ENCODE measurements around the gene ALPK3. TPM values are rescaled to one million over a fixed set of nuclear protein-coding genes. Genes with fewer than 3 reads are reported as not detected.

The ALPK3 gene
- total and polyA plus RNA-seq, 10 of the 15 experiments (the other 5 are each of a cell fraction or from before 2014, with no cell fraction given), result under 0.01 to 0.05 (median 0.02) TPM; not detected in 6

DNA sequence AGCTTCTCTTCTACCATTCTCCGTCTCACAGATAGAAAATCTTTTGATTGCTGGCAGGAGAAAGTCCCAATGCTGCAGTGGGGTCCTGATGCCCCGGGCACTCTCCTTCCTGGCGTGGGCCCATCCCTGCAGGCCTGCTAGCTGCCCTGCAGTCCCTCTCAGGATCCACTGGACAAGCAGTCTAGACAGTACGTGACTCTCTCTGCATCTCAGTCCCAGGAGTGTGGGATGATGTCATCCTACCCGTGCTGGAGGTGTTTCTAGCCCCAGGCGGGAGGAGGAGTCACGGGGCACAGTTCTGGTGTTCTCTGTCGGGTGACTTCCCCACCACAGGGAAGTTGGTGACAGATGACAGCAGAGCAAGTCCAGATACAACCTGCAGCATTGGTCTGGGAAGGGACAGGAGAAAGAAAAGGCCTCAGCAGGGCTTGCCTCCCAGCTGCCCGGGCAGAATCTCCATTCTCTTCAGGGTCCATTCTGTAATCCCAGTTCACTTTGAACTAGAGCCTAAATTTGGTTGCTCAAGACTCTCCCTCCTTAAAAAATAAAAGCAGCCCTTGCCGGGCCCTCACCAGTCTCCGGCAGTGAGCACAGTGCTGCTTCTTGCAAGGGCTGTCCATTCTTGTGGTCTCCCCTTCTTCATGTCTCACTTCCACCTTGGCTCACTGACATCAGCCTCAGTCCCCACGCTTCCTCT is 97.9 kb downstream of the ALPK3 start (continued):
- TF ChIP-seq ATF7 (IDR thresholded peaks at IDR 0.05; ENCODE audit: low read depth) (peak; percentile 99), PKNOX1 (IDR thresholded peaks at IDR 0.05) (peak; percentile 53; the same call in 1 of the 2 replicates), ESRRA (IDR thresholded peaks at IDR 0.05; ENCODE audit: low read length) (no peak), RAD51 (IDR thresholded peaks at IDR 0.05) (peak; percentile 73; the same call in 1 of the 2 replicates), EZH2 (IDR thresholded peaks at IDR 0.05; ENCODE audit: borderline replicate concordance, control insufficient read depth, low read depth, low read length) (no peak), ATF2 (IDR thresholded peaks at IDR 0.05; ENCODE audit: low read length) (peak; percentile 83), EP300 (IDR thresholded peaks at IDR 0.05; ENCODE audit: borderline replicate concordance in 1 of 2, control insufficient read depth in 1 of 2, low read depth in 2 of 2, low read length in 2 of 2) (peak; percentile 16 to 22; a peak in 2 of 4 replicates), BACH1 (IDR thresholded peaks at IDR 0.05; ENCODE audit: borderline replicate concordance) (peak; percentile 44; the same call in 1 of the 2 replicates), SREBF1 (IDR thresholded peaks at IDR 0.05; ENCODE audit: low read length) (no peak)

DNA sequence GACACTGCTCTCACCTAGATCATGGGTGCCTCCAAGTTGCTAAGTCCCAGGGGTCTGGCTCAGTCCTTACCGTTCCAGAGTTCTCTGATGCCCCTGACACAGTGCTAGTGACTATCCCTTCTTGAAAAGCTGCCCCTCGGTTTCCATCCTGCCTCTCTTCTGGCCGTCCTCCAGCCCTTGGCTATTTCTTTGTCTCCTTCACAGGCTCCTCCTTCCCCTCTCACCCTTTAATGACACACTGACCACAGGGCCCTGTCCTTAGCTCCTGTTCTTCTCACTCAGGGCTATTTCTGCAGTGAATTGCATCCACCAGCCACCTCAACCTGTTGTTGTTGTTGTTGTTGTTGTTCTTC is 98.4 kb downstream of the ALPK3 start:
- Histone ChIP-seq H2AFZ (ENCODE audit: control insufficient read depth, low read depth, low read length) (peak overlapping the region; percentile 63), H3K9me3 (replicated peaks; ENCODE audit: control insufficient read depth, insufficient read depth, low read length) (no peaks in the 10 kb centered on the region; the same call in 2 of the 3 replicates), H3K4me2 (ENCODE audit: control insufficient read depth, insufficient read depth) (no peak overlapping the region), H3K79me2 (ENCODE audit: control insufficient read depth, insufficient read depth, low read length) (no peaks in the 10 kb centered on the region), H3K9ac (ENCODE audit: control insufficient read depth, insufficient read depth, low read length) (no peak overlapping the region), H3K4me3 (no peak overlapping the region), H4K20me1 (ENCODE audit: control insufficient read depth, insufficient read depth) (no peaks in the 10 kb centered on the region), H3K4me1 (ENCODE audit: control insufficient read depth, insufficient read depth, low read length) (peaks cover 14% of the 10 kb centered on the region), H3K36me3 (ENCODE audit: control insufficient read depth in 2 of 2, insufficient read depth in 2 of 2, low read length in 1 of 2) (no peaks in the 10 kb centered on the region), H3K27me3 (replicated peaks in 1 of 2; ENCODE audit: control insufficient read depth in 2 of 2, insufficient read depth in 2 of 2, low read length in 1 of 2) (no peaks in the 10 kb centered on the region; a peak in 1 of 4 replicates), H3K27ac (ENCODE audit: control insufficient read depth, insufficient read depth) (no peak overlapping the region)
- intact Hi-C loops (cut with micrococcal nuclease; ENCODE audit: unreplicated experiment), result no loop called here
- SMC1A ChIA-PET (ENCODE audit: uncharacterized antibody, unreplicated experiment), result interaction anchor here (0.9 to 1.2 kb wide), 2 partner anchors 62 to 68 kb away, joined by 3 read pairs; no protein-coding TSS in a partner anchor
- FAIRE-seq (no peak), ATAC-seq (peak; percentile 23), DNase-seq (ENCODE audit: low read depth, low spot score) (no peak)
- in situ Hi-C loops (cut with MboI), result no loop called here
- RAD21 ChIA-PET (ENCODE audit: unreplicated experiment), result no interaction called here
- no TSS peak for BruUV-seq (replicated peaks)
- CTCF ChIA-PET, result interaction anchor here (0.6 to 2.0 kb wide), 4 partner anchors 13 to 400 kb away, joined by 3 to 8 read pairs (median 3); no protein-coding TSS in a partner anchor
- POLR2A ChIA-PET, result interaction anchor here (0.6 kb wide), 1 partner anchor 158 kb away, joined by 4 read pairs; no protein-coding TSS in a partner anchor
- TF ChIP-seq DPF2 (IDR thresholded peaks at IDR 0.05), result 0 out of 2 replicates have a peak, but pooled peaks have one; percentile 15
- TF ChIP-seq, protein P1, sequence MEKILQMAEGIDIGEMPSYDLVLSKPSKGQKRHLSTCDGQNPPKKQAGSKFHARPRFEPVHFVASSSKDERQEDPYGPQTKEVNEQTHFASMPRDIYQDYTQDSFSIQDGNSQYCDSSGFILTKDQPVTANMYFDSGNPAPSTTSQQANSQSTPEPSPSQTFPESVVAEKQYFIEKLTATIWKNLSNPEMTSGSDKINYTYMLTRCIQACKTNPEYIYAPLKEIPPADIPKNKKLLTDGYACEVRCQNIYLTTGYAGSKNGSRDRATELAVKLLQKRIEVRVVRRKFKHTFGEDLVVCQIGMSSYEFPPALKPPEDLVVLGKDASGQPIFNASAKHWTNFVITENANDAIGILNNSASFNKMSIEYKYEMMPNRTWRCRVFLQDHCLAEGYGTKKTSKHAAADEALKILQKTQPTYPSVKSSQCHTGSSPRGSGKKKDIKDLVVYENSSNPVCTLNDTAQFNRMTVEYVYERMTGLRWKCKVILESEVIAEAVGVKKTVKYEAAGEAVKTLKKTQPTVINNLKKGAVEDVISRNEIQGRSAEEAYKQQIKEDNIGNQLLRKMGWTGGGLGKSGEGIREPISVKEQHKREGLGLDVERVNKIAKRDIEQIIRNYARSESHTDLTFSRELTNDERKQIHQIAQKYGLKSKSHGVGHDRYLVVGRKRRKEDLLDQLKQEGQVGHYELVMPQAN (conservative IDR thresholded peaks at IDR 0.05), result 0 out of 2 replicates have a peak, but pooled peaks have one; percentile 19
- TF ChIP-seq, protein P2, sequence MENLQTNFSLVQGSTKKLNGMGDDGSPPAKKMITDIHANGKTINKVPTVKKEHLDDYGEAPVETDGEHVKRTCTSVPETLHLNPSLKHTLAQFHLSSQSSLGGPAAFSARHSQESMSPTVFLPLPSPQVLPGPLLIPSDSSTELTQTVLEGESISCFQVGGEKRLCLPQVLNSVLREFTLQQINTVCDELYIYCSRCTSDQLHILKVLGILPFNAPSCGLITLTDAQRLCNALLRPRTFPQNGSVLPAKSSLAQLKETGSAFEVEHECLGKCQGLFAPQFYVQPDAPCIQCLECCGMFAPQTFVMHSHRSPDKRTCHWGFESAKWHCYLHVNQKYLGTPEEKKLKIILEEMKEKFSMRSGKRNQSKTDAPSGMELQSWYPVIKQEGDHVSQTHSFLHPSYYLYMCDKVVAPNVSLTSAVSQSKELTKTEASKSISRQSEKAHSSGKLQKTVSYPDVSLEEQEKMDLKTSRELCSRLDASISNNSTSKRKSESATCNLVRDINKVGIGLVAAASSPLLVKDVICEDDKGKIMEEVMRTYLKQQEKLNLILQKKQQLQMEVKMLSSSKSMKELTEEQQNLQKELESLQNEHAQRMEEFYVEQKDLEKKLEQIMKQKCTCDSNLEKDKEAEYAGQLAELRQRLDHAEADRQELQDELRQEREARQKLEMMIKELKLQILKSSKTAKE (IDR thresholded peaks at IDR 0.05; ENCODE audit: low read depth, poor library complexity, severe bottlenecking), result no peak
- 0 out of 2 replicates have a peak, but pooled peaks have one; percentile 23 for TF ChIP-seq MTA2 (IDR thresholded peaks at IDR 0.05; ENCODE audit: low read depth)
- peak; percentile 78; the same call in 1 of the 2 replicates for TF ChIP-seq FOXK2 (IDR thresholded peaks at IDR 0.05)
- TF ChIP-seq HDGF (IDR thresholded peaks at IDR 0.05), result 0 out of 2 replicates have a peak, but pooled peaks have one; percentile 23
- WGBS (ENCODE audit: insufficient coverage, insufficient replicate concordance, low lambda C conversion rate, missing lambda C conversion rate), result 19% methylated on average over 3 of the region's 3 CpGs

Measured in GM12878 (cell line).